ENCODE data around the gene C10orf105.

The C10orf105 gene

GRCh38 chr10:71665456-71665855 lies 54.1 kb downstream of the C10orf105 start:
- H3K4me3 ChIP-seq (replicated peaks; ENCODE audit: low read depth, low read length) = no peak overlapping the region
- DNase-seq (ENCODE audit: low read depth) = no peak
- no peak for TF ChIP-seq CTCF (IDR thresholded peaks at IDR 0.05; ENCODE audit: low read length, missing control alignments)

- H3K4me3 ChIP-seq (replicated peaks; ENCODE audit: low read depth, low read length) = no peak overlapping the region
- no peak for DNase-seq (ENCODE audit: low read depth)
- TF ChIP-seq CTCF (IDR thresholded peaks at IDR 0.05; ENCODE audit: low read length, missing control alignments) = no peak
Observed at GRCh38 chr10:71664585-71664984, 55.0 kb downstream of the C10orf105 start.

- no peak for DNase-seq (ENCODE audit: low read depth)
Observed at GRCh38 chr10:71663311-71663710, 56.3 kb downstream of the C10orf105 start.

GRCh38 chr10:71661779-71662336 lies 57.7 kb downstream of the C10orf105 start:
- no peak for TF ChIP-seq CTCF (IDR thresholded peaks at IDR 0.05; ENCODE audit: low read length, missing control alignments)
- no peak for DNase-seq (ENCODE audit: low read depth)
- no peak overlapping the region for H3K4me3 ChIP-seq (replicated peaks; ENCODE audit: low read depth, low read length)

More at GRCh38 chr10:71663311-71663710, 56.3 kb downstream of the C10orf105 start:
- TF ChIP-seq CTCF (IDR thresholded peaks at IDR 0.05; ENCODE audit: low read length, missing control alignments) = no peak
- no peak overlapping the region for H3K4me3 ChIP-seq (replicated peaks; ENCODE audit: low read depth, low read length)

Data from fibroblast of pulmonary artery (primary cell).